BJ (cell line): ENCODE measurements around the gene UBE3C. TPM values are rescaled to one million over a fixed set of nuclear protein-coding genes. Genes with fewer than 3 reads are reported as not detected.

Experiments
- CTCF ChIA-PET: fragments of 350-600 bp; formaldehyde crosslinking; extraction: SDS; loops from one replicate; lab custom pipeline; 2021; ENCODE audit warnings: antibody characterized with exemption, inconsistent platforms; lab: Yijun Ruan, JAX
- POLR2A ChIA-PET: fragments of 300-600 bp; sonication (Branson Sonifier 250); formaldehyde crosslinking; extraction: SDS; loops from one replicate; lab custom pipeline; 2021; ENCODE audit warnings: antibody characterized with exemption; lab: Charles Lee
- DNase-seq: peaks from one replicate; pipeline ENCODE4 v3.0.0-alpha.2; 2011; ENCODE audit warnings: low read depth
- H3K27me3 ChIP-seq: 2 replicates; pipeline ENCODE4 v1.6.0; 2011; ENCODE audit warnings: low read length; ENCODE audit not compliant: control insufficient read depth, insufficient read depth
- H3K36me3 ChIP-seq: 2 replicates; pipeline ENCODE4 v1.5.1; 2011; ENCODE audit warnings: low read length; ENCODE audit not compliant: control insufficient read depth, insufficient read depth
- H3K4me3 ChIP-seq: 2 replicates; pipeline ENCODE4 v1.5.1; 2011; ENCODE audit warnings: low read depth, mild to moderate bottlenecking, control low read depth, low read length
- polyA plus RNA-seq: library from polyadenylated mRNA; depleted of rRNA; stranded (reverse); fragments of >200 nt; gene quantifications from 2 replicates; pipeline ENCODE4 v1.2.3, GENCODE V29; 2011
- TF ChIP-seq, protein P1 (sequence below): IDR thresholded peaks from 2 replicates; pipeline ENCODE4 v1.5.1; 2011; ENCODE audit warnings: low read depth, mild to moderate bottlenecking, control low read depth, inconsistent platforms, low read length, moderate library complexity; ENCODE audit not compliant: insufficient read depth

The UBE3C gene
- polyA plus RNA-seq, 1 experiment: 50.0 TPM

GRCh38 chr7:157278791-157279724, 140.3 kb downstream of the UBE3C start:
- Histone ChIP-seq H3K36me3 (no peaks in the 10 kb centered on the region), H3K4me3 (peak overlapping the region; percentile 26), H3K27me3 (no peaks in the 10 kb centered on the region)
- TF ChIP-seq, protein P1, sequence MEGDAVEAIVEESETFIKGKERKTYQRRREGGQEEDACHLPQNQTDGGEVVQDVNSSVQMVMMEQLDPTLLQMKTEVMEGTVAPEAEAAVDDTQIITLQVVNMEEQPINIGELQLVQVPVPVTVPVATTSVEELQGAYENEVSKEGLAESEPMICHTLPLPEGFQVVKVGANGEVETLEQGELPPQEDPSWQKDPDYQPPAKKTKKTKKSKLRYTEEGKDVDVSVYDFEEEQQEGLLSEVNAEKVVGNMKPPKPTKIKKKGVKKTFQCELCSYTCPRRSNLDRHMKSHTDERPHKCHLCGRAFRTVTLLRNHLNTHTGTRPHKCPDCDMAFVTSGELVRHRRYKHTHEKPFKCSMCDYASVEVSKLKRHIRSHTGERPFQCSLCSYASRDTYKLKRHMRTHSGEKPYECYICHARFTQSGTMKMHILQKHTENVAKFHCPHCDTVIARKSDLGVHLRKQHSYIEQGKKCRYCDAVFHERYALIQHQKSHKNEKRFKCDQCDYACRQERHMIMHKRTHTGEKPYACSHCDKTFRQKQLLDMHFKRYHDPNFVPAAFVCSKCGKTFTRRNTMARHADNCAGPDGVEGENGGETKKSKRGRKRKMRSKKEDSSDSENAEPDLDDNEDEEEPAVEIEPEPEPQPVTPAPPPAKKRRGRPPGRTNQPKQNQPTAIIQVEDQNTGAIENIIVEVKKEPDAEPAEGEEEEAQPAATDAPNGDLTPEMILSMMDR: no peak
- DNase-seq: no peak
- CTCF ChIA-PET: no interaction called here
- POLR2A ChIA-PET: no interaction called here

GRCh38 chr7:157279741-157280215, 141.1 kb downstream of the UBE3C start:
- TF ChIP-seq, protein P1: no peak
- Histone ChIP-seq H3K4me3 (peak overlapping the region; percentile 26), H3K36me3 (no peaks in the 10 kb centered on the region), H3K27me3 (no peaks in the 10 kb centered on the region)
- ChIA-PET POLR2A (no interaction called here), CTCF (interaction anchor here (0.8 kb wide), 1 partner anchor 59 kb away, joined by 3 read pairs; no protein-coding TSS in a partner anchor)
- no peak for DNase-seq

GRCh38 chr7:157280216-157280841, 141.6 kb downstream of the UBE3C start:
- ChIA-PET POLR2A (no interaction called here), CTCF (interaction anchor here (0.8 kb wide), 1 partner anchor 59 kb away, joined by 3 read pairs; no protein-coding TSS in a partner anchor)
- Histone ChIP-seq H3K27me3 (no peaks in the 10 kb centered on the region), H3K4me3 (no peak overlapping the region), H3K36me3 (no peaks in the 10 kb centered on the region)
- TF ChIP-seq, protein P1: no peak
- DNase-seq: no peak

DNA sequence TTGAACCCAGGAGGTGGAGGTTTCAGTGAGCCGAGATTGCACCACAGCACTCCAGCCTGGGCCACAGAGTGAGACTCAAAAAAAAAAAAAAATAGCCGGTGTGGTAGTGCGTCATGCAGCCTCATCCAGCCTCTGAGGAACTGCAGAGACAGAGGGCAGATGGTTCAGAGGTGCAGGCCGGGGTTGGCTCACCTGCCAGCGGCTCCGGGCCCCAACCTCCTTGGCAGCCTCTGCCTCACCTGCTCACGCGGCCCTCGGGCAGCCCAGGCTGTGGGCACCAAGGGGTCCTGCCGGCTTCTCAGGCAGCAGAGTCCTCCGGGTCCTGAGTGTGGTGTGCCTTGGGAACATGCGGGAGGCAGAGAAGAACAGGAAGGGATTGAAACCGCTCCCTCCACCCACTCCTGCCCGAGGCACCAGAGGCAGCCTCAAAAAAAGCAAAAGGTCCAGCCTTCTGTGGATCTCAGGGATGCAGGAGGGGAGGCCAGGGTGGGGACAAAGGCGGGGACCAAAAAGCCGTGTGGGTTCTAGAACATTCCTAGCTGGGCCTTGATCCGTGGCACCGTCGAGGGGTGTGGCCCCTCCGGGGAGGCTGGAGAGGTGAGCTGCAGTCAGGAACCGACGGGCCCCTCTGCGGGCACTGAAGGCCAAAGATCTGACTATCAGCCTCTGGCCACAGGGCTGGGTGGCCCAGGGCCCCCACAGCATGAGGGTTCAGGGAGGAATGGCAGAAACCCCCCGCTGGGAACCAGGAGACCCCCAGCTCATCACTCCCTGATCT, 142.7 kb downstream of the UBE3C start:
- Histone ChIP-seq H3K27me3 (no peaks in the 10 kb centered on the region), H3K4me3 (no peak overlapping the region), H3K36me3 (no peaks in the 10 kb centered on the region)
- CTCF ChIA-PET: no interaction called here
- no peak for DNase-seq
- TF ChIP-seq, protein P1: no peak
- POLR2A ChIA-PET: no interaction called here
